T-helper 22 cell (primary cell): ENCODE data around the gene SCP2.

Source experiments
- DNase-seq: peaks from one replicate; pipeline ENCODE4 v3.0.0-alpha.2; 2020; ENCODE audit warnings: low read depth

Gene SCP2, protein sequence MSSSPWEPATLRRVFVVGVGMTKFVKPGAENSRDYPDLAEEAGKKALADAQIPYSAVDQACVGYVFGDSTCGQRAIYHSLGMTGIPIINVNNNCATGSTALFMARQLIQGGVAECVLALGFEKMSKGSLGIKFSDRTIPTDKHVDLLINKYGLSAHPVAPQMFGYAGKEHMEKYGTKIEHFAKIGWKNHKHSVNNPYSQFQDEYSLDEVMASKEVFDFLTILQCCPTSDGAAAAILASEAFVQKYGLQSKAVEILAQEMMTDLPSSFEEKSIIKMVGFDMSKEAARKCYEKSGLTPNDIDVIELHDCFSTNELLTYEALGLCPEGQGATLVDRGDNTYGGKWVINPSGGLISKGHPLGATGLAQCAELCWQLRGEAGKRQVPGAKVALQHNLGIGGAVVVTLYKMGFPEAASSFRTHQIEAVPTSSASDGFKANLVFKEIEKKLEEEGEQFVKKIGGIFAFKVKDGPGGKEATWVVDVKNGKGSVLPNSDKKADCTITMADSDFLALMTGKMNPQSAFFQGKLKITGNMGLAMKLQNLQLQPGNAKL

GRCh38 chr1:52927212-52928014 lies at the start of gene SCP2:
TSS of gene SCP2 (plus strand) at chr1:52927276. CDS start at chr1:52927397, 121 bp downstream.
- DNase-seq = peak; percentile 57

- DNase-seq = no peak
Observed at GRCh38 chr1:52877554-52877953, 49.5 kb upstream of the SCP2 start.

DNA sequence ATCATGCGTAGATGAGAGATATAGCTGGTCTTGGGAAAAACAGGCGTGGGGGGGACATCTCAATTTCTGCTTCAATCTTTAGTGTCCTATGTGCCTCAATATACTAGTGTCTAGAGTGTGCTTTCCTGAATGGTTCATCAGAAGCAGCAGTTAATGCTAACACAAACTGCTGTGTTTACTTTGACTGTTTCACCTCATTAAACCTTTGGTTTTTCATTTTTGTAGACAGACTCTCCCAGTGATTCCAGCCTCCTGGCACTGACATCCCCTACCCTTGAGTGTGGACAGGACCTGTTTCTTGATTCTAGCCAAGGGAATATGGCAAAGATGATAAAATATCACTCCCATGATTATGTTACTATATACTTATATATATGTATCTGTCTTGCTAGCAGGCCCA lies 46.9 kb upstream of the SCP2 start:
- DNase-seq = no peak

GRCh38 chr1:52887483-52887882 lies 39.6 kb upstream of the SCP2 start:
- DNase-seq = no peak

GRCh38 chr1:52892424-52893215 lies 34.5 kb upstream of the SCP2 start:
- DNase-seq = no peak

GRCh38 chr1:52899445-52899894 lies 27.6 kb upstream of the SCP2 start:
- DNase-seq = no peak

DNA sequence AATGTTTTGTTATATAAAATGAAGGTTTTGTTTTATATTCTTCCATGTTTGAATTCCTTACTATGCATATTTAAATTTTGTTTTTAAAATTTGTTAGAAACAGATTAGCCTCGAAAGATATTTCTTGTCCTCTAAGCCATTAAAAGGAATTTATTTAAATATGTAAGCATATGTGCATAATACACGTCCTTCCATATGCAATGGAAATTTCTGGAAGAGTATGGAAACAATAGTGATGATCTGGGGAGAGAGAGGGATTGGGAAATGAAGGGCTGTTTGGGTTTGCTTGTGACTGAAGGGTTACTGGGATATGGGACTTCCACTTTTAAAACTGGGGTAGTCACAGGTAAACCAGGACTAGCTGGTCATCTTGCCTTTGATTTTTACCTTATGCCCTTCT lies 26.7 kb upstream of the SCP2 start:
- no peak for DNase-seq

- no peak for DNase-seq
Observed at GRCh38 chr1:52901384-52901783, 25.7 kb upstream of the SCP2 start.

DNA sequence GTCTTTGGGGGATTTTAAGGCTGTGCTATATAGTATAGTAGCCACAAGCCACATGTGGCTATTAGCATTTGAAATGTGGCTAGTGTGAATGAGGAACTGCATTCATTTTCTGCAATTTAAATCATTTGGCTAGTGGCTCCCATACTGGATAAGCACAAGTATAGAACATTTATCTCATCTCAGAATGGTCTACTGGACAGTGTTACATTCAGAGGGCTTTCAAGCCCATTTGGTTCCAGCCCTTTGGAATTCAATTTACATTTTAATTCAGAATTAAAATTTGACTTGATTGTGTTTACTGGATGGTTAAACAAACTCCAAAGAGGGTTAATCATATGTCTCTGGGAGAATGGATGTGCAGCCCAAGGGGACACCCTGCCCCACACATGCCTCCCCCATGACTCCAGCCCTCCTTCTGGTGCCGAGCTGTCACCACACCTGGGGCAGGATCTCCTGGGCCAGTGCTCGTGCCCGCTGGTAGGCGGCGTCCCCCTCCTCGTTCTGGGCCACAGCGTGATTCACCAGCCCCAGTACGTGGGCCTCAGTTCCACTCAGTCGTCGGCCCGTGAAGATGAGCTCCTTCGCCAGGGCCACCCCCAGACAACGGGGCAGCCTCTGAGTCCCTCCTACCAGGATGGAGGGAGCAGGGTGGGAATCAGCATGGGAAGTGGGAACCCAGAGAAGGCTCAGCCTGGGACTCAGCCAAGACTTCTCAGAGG lies 22.7 kb upstream of the SCP2 start:
- DNase-seq = no peak

GRCh38 chr1:52904927-52905698 lies 22.0 kb upstream of the SCP2 start:
- DNase-seq = no peak

DNA sequence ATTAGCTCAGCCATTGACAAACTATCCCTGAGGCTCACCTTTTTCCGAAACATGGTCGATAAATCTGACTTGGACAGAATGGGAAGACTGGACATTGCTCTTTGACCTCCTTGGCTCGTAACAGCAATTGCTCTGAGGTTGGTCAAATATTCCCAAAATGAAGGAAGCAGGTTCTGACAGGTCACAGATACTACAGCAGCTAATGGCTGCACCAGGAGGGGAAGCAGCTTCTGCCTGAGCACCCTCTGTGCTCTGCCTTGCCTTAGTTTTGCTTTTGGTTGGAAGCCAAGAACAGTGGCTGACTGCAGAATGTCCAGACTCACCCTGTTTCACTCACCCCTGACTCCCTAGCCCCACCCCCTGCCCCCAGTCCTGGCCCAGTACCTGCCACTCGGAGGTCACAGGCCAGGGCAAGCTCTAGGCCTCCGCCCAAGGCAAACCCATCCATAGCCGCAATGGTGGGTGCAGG lies 20.9 kb upstream of the SCP2 start:
- DNase-seq = no peak

GRCh38 chr1:52907068-52907811 lies 19.8 kb upstream of the SCP2 start:
- DNase-seq = no peak

- DNase-seq = no peak
Observed at GRCh38 chr1:52907812-52908153, 19.3 kb upstream of the SCP2 start.

- DNase-seq = no peak
Observed at GRCh38 chr1:52911541-52911940, 15.5 kb upstream of the SCP2 start.

DNA sequence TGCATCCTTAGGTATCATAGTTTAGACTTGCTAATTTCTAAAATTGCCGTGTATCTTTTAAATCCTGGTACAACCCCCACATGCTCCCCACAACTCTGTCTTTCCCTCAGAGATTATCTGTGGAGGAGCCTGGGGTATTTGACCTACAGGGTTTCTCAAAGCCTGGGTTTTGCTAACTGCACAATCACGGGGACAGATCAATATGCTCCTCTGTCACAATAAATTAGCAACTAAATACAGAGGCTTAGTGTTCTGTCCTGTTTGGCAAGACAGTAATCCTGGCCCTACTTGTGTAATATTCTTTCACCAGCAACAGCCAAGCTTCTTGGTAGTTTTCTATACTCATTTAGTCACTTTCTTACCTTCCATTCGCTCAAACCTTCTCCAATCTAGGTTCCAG lies 14.1 kb upstream of the SCP2 start:
- no peak for DNase-seq

GRCh38 chr1:52913537-52913936 lies 13.5 kb upstream of the SCP2 start:
- no peak for DNase-seq

DNA sequence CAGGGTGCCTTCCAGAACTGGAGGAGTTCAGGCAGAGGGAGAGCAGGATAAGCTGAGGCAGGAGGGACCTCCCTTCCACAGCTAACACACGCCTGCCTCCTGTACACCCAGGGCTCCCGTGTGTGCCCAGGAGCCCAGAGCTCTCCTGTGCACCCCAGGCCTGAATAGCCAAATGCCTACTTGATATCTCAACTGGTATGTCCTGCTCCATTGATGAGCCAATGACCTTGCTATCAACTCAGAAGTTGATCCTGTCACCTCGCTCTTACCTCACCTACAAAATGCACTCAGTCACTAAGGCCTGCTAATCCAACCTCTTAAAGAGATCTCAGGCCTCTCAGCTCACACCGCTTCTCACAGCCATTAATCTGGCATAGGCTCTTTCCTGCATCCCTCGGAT lies 12.6 kb upstream of the SCP2 start:
- DNase-seq = no peak

- no peak for DNase-seq
Observed at GRCh38 chr1:52915211-52915854, 11.7 kb upstream of the SCP2 start.

DNA sequence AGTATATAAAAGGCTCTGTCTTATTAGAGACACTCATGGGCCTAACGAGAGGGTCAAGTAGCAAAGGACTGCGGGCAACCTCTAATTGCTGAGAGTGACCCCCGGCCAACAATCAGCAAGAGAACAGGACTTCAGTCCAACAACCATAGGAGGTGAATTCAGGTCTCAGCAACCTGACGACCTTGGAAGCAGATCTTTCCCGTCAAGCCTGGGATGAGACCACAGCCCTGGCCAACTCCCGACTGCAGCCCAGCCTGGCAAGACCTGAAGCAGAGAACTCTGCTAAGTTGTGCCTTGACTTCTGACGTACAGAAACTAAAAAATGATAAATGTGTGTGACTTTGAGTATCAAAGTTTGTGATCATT lies 11.2 kb upstream of the SCP2 start:
- DNase-seq = no peak
